Stimulated activated CD8-positive, alpha-beta memory T cell treated with anti-CD3 and anti-CD28 coated beads, Interleukin-12 subunit alpha, Interleukin-12 subunit beta, amount 100 ng/mL, for 24 hours (primary cell): ENCODE measurements around the gene SPTB.

Experiments
- DNase-seq: peaks from one replicate; pipeline ENCODE4 v3.0.0-alpha.2; 2020; ENCODE audit errors: extremely low read depth

The SPTB gene

DNA sequence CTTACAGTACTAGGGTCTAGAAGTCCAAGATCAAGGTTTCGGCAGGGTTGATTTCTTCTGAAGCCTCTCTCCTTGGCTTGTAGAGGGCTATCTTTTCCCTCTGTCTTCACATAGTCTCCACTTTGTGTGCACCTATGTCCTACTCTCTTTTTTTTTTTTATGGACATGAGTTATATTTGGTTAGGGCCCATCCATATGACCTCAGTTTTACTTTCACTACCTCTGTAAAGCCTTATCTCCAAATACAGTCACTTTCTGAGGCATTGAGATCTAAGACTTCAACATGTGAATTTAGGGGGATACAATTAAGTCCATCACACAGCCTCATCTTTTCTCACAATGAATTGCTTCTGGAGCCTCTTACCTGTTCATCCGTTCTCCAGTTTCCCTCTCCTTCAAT lies 5.9 kb upstream of the SPTB start:
- DNase-seq = no peak

DNA sequence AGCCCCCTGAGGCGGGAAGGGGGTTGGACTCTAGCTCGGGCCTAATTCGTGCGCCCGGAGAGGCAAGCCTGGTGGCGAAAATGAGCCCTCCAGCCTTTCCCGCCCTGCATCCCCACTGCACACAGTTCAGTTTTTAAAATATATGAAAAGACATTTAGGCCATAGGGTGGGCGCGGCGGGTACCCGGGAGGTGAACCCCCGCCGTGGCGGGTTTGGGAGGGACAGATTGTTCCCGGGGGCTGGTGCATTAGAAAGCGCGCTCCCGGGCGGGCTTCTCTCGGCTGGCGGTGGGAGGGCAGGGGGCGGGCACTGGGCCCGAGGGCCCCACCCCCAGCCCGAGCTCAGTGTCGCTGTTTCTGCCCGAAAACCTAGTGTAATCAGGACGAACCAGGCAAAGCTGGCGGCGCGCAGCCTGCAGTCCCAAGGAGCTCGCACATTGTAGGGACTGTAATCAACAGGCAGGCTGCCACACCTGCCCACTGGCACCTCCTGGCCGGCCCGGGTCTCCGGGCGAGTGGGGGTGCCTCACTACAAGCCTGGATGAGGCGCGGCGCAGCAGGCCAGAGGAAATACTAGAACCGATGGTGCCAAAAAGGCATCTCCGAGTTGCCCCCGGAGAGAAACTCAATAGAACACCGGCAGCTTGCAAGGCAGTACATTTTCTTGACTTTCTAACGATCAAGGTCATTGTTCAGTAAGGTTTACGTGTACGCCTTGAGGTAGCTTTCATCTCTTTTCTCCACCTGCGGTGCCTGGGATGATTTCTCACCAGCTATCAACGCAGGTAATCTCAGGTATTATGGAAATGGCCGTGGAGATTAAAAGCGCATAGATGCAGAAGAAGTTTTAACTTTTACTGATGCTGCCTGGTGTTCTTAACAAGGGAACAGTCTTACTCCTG lies 764 bp upstream of the SPTB start:
- DNase-seq = peak; percentile 36

DNA sequence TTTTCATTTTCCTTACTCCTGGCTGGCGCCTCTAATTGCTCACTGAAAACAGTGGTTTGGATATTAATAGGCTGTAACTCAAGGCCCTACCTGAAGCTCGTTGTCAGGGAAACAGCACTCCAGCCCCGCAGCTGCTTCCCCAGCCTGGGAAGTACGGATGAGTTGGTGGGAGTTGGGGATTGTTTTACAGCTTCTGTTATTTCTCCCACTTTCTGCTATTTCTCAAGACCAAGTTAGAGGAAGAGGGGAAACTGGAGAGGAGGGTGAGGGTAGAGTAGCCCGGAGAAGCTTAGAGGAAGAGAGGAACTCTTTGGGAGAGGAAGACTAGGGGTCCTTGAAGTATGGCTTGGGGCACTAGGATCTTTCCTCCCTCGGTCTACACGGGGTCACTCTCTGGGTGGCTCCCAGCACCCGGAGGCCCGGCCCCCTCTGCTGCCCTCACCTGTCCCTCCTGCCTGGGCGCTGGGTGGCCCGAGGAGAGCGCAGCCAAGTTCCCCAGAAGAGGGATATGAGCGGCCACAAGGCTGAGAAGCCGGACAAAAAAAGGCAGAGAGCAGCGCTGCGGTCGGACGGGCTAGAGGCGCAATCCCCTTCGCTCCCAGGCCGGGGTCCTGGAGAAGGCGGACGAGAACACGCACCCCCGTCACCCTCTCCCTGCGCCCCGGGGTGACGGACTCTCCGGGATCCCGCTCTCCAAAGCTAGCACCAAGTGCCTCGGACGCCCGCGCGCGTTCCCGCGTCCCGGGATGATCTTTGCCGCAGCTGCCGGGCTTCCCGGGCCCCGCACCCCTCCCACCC lies 671 bp downstream of the SPTB start:
- DNase-seq = no peak

DNA sequence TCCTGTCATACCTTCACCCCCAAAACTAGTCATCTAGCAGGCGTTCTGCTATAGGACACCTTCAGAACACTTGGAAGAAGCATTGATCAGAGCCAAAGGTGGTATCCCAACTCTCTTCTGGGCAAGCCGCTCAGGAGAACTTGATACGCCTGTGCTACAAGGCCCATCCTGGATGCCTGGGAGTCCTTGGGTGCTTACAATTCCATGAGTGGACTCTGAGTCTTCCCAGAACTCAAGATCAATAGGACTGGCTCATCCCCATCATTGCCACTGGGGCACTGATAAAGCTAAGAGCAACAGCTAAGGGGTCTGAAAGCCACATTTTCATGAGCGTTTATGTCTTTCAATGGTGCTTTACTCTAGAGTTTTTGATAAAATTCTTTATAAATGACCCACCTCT lies 1.9 kb downstream of the SPTB start:
- DNase-seq = no peak

DNA sequence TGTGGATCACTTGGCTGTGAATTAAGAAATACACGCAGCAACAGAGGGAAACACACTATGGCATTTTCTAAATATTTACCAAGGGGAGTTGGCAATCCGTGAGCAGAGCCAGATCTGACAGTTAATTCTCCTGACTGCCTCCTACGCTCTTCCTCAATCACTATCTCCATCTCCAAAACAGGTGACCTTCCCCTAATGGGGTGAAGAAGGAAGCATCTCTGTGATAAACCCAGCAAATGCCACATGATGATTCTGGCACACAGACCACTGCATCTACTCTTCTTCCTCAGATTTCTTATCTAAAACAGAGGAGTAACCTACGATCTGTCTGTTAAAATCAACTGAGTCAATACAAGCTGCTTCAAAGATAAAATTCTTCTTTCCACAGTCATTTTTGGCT lies 4.4 kb downstream of the SPTB start:
- DNase-seq = no peak

DNA sequence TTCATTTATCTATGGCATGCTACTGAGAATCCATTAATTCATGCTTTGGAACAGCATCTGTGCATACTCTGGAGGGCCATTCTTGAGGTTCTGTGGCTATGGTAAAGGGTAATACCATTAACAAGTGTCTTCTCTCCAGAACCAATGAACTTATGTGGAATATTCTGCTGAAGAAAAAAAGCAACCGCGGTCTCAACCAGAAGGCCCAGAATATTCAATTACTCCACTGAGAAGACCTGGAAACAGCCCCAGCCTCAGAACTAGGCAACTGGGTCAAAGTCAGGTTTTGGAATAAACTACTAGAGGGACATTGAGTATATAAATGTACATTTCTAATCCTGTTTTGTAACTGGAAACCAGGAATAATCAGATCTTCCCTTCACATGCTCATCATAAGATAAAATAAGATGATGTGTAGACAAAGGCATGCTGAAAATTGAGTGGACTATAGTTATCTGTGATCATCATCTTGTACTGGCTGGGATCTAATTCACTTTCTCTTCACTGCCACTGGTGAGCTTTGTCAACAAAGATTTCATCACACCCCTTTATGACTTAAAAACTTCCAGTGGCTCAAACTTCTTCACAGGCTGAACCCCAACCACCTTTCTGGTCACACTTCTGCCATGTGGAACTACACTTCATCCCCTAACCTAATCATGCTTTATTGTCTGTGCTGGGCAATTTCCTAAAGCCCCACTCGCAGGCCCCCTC lies 6.0 kb downstream of the SPTB start:
- no peak for DNase-seq

DNA sequence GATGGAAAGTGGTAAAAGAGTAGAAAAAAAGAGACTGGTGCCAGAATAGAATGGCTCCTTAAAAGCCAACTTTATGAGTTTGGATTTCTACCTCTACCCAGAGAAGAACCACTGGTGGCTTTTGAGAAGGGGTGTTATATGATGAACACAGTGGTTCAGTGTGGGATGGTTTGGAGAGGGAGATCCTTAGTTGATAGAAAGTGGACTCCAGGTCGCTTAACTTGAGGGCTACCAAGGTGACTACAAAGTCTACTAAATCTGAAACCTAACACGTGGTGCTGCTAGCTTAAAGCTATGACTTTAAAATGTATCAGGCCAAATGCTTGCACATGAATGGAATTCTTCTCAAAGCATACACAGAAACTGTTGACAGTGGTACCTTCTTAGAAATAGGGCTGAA lies 8.4 kb downstream of the SPTB start:
- DNase-seq = no peak

DNA sequence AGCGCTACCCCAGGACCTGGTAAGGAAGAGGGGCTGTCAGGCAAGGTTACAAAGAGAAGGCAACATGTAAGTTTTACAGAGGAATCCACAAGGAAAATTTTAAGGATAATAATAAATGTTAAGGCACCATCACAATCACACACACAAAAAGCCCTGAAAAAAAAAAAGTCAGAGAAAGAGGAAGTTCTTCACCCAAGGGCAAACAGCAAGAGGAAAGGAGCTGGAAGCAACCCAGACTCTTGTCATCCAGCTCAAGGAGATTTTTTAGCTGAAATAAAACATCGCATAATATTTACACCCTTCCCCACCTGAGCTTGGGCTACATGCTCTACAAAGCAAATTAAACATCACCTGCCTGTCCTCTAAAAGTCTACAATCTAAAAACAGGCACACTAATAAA lies 9.5 kb downstream of the SPTB start:
- no peak for DNase-seq

DNA sequence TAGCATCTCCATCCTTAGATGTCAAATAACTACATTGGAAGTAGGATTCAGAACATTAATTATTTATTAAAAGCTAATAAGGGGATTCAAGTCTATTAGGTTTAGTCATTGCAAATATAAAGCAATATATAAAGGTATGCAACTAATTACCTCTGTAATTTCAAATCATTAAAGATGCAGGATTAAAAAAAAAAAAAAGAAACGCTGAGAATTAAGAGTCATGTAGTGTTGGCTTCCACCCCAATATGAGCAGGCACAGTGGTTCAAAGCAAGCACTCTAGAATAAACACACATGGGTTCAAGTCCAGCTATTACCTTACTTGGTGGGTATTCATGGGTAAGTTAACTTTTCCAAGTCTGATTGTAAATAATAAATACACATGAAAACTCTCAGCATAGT lies 10.9 kb downstream of the SPTB start:
- no peak for DNase-seq

DNA sequence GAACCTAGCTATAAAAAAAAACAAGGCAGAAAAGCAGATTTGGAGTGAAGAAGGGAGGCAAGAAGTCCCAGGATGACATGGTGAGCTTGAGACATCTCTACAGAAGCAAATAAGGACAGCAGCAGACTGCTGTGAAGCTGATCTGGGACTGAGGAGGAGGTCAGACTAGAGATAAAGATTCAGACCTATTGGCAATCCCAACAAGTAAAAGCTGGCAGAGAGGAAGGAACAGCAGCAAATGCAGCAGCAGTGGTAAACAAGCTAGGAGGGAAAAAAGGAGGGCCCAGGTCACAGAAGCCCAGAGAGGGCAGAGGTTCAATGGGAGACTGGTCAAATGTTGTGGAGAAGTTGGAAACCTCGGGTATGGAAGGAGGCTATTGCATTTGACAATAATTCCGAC lies 11.3 kb downstream of the SPTB start:
- no peak for DNase-seq

DNA sequence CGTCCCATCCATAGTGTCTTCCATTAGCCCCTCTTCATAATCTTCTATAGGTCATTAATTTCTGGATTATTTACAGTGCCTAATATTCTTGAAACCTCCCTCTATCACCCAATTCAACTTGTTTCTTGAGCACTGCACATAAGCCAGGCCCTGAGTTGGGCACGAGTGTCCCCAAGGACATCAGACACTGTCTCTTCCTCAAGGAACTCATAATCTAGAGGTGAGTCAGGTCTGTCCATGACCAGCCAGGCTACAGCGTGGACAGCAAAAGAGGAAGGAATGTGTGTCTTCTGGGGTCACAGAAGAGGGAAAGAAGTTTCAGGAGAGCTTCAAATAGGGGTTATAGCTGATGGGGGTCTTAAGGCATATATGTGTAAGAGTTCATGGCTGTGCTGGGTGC lies 12.5 kb downstream of the SPTB start:
- no peak for DNase-seq

DNA sequence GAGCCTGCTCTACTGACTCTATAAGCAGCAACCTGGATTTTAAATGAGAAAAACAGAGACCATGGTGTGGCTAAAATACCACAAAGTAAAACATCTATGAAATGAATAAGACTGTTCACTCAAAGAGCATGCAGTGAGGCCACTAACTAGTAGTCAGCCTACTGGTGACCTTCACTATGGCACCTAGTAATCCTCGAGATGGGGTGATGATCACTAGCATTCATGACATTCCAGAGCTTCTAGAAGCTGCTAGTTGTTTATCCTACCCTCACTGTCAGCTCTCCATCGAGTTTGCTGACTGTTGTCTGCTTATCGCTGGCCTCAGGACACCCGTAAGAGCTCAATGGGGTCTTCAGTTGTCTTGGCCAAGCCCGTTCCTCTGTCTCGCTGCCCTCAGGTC lies 13.7 kb downstream of the SPTB start:
- no peak for DNase-seq

DNA sequence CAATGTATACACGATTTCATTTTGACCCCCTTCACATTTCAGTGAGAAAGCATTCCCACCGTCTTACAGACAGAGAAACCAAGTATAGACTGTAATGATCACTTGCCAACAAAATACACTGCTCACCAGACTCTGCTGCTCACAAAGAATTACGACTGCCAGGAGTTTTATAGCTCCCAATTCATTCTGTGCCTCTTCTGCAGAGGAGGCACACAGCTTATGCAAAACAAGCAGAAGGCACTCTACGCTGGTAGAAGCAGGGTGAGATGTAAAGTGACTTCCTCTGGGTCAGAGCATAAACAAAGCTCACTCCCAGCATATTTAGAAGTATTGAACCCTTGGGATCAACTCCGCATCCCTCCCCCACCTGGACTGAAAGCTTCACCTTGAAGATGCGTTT lies 14.6 kb downstream of the SPTB start:
- DNase-seq = no peak

DNA sequence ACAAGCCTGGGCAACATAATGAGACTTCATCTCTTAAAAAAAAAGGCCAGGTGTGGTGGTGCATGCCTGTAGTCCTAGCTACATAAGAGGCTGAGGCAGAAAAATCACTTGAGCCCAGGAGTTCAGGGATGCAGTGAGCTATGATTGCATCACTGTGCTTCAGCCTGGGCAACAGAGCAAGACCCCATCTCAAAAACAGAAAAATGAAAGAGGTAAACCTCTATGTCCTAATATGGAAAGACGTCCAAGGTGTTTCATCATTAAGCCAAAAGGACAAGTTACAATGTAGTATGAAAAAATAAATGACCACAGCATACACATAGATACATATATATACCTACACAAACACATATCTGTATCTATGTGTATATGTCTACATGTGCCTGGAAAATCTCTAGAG lies 15.4 kb downstream of the SPTB start:
- no peak for DNase-seq

DNA sequence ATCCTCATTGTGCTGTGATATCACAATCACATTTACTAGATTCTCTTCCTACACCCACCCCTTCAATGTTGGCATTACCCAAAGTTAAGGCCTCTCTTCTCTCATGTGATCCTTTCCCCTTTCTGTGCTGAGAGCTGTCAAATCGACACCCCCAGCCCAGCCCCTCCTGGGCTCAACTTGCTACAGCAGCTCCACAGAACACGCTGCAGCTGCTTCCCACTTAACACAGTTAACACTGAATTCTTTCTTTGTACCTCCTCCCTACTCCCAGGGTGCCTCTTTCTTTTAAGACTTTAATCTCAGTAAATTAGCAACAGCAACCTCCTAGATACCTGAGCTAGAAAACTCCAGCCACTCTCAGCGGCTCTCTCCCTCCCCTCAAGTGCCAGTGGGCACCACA lies 17.8 kb downstream of the SPTB start:
- no peak for DNase-seq

DNA sequence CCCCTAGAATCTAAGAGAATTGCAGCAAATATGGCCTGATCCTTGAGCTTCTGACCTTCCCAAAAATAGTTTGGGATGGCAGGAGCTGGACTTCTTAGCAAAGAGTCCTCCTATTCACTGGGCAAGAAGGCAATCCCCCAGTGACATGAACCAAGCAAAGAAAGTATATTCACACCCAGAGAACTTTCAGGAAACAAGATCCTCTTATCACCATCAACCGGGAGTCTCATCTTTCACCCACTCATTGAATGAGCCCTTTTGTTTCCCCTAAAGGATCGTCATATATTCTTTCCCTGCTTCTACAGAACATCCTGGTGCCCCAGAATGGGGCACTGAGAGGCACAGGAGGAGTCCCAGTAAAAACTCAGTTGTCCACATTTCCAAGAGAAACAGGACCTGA lies 19.7 kb downstream of the SPTB start:
- DNase-seq = no peak

DNA sequence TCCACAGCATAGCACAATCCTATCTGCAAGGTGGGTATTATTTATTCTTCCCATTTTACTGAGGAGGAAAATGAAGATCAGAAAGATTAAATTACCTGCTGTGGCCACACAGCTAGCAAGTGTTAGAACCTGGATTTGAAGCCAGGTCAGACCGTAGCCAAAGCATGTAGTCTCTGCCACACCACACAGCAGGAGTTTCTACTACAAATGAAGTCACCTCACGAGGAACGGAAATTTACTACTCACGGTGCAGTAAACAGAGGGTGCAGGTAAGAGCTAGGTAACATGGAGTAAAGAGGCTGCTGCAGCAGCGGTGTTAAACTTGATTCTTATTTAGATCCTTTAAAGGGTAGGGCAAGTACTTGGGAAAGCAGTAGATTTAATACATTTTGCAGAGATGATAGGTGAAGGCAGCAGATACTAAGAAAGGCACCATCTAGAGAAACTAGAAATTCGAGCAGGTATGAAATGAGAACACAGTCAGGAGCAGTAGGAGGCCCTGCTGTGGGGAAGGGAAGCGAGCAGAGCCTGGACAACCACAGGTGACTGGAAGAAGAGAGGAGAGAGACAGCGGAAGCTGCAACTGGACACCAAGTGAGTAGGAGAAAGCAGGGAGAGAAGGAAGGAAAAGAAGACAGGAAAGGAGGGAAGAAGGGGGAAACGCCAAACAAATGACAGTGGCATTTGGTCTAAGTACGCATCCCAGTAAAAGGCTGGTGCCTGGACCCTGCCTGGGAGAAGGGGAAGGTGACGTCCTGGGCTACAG lies 21.5 kb downstream of the SPTB start:
- no peak for DNase-seq

DNA sequence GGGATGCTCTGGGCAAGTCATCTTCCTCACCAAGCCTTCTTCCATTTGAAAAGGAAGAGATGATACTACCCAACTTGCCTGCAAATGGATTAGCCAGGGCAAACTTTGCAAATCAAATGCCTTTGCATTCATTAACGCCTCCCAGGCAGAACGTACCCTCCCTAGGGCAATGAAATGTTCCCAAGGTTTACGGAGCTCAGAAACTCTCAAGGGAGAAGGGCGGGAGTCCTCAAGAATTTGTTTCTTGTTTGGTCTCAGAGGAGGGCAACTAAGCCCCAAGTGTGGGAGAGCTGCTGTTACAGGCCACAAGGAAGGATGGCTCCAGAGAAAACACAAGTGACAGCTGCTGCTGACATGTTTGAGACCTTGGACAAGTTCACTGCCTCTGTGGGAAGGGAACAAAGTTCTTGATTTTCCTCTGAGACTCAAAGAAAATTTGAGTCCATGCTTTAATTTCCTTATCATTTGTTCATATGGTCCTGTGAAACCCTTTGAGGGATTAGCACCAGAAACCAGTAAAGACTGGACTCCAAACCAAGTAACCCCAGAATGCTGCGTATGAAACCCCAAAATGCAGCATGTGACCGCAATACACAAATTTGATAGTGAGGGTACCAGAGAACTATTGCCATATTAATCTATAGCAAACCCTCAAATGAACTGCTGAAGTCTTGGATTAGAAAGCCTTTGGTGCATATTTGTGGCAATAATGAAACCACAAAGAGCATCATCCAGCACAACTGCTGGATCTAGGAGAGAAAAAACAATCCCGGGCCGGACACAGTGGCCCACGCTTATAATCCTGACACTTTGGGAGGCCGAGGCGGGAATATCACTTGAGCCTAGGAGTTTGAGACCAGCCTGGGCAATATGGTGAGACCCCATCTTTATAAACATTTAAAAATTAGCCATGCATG lies 22.9 kb downstream of the SPTB start:
- no peak for DNase-seq

DNA sequence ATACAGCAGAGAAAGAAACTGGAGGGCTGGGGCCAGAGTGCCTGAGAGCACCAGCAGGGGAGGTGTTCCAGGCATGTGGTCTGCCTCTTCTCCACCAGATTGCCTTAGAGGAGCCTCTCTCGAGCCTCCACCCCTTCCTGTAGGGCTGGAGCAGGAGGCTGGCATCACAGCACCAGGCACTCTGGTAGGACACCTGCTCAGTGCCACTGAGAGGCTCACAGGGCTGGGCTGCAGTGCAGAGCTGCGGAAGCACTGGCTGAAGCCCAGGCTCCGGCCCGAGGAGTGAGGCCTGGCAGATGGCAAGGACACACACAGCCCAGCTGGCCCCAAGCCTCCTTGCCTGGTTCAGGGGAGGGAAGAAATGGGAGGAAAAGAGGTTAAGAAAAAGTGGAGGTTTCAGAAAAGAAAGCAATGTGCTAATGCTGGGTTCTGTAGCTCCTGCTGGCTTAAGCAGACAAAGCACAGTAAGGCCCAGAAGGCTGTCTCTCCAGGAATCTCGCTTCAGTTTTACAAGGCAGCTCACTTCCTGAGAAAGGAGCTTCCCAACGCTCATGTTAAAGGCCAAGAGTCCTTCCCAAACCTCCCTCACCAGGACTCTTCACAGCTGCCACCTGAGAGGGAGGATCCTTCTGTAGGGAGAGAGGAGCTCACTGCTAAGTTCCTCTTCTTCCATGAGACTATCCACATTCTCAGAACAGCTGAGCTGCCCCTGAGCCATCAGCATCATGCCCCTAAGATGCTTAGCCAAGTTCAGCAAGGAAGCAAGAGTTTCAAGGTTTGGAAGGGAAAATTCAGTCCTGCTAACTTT lies 23.8 kb downstream of the SPTB start:
- no peak for DNase-seq
